Karpas-422 (cell line): ENCODE measurements around the gene DENND11. TPM values are rescaled to one million over a fixed set of nuclear protein-coding genes. Genes with fewer than 3 reads are reported as not detected.

Experiments
- DNase-seq: peaks from one replicate; pipeline ENCODE4 v3.0.0-alpha.2; 2015
- H2AFZ ChIP-seq: fragments of 200-600 bp; sonication (generic); 2 replicates; pipeline ENCODE4 v1.6.1; 2014; ENCODE audit warnings: antibody characterized with exemption, low read length, mixed read lengths
- H3K27ac ChIP-seq: fragments of 200-600 bp; sonication (generic); 2 replicates; pipeline ENCODE4 v1.5.1; 2014; ENCODE audit warnings: mild to moderate bottlenecking, low read length, moderate library complexity
- H3K27me3 ChIP-seq: fragments of 200-600 bp; sonication (generic); 2 replicates; pipeline ENCODE4 v1.6.1; 2014; ENCODE audit warnings: low read length, mixed read lengths
- H3K36me3 ChIP-seq: fragments of 200-600 bp; sonication (generic); 2 replicates; pipeline ENCODE4 v1.6.1; 2014; ENCODE audit warnings: low read length, mixed read lengths; ENCODE audit not compliant: insufficient read depth
- H3K4me1 ChIP-seq: fragments of 200-600 bp; sonication (generic); 2 replicates; pipeline ENCODE4 v1.6.1; 2014; ENCODE audit warnings: mild to moderate bottlenecking, low read length, mixed read lengths
- H3K4me2 ChIP-seq: fragments of 200-600 bp; sonication (generic); 2 replicates; pipeline ENCODE4 v1.6.1; 2014; ENCODE audit warnings: low read length, low read depth, mild to moderate bottlenecking; ENCODE audit not compliant: poor library complexity, severe bottlenecking
- H3K4me3 ChIP-seq: fragments of 200-600 bp; sonication (generic); 2 replicates; pipeline ENCODE4 v1.5.1; 2014; ENCODE audit warnings: mild to moderate bottlenecking, antibody characterized with exemption, low read length, mixed read lengths
- H3K79me2 ChIP-seq: fragments of 200-600 bp; sonication (generic); 2 replicates; pipeline ENCODE4 v1.6.1; 2014; ENCODE audit warnings: mild to moderate bottlenecking, low read length, mixed read lengths
- H3K9ac ChIP-seq: fragments of 200-600 bp; sonication (generic); 2 replicates; pipeline ENCODE4 v1.6.0; 2014; ENCODE audit warnings: low read length
- H3K9me2 ChIP-seq: fragments of 200-600 bp; sonication (generic), shearing (Covaris generic); replicated peaks from 2 replicates; pipeline ENCODE4 v1.6.0; 2014; ENCODE audit warnings: mild to moderate bottlenecking, low read length, moderate library complexity; ENCODE audit not compliant: insufficient read depth
- H3K9me3 ChIP-seq: fragments of 300-700, 200-600 bp; sonication (generic); 2 replicates; pipeline ENCODE4 v1.6.1; 2014; ENCODE audit warnings: low read length, mixed read lengths
- H4K20me1 ChIP-seq: fragments of 200-600 bp; sonication (generic); 2 replicates; pipeline ENCODE4 v1.6.1; 2014; ENCODE audit warnings: mild to moderate bottlenecking, antibody characterized with exemption, low read length, low read depth; ENCODE audit not compliant: insufficient read depth
- total RNA-seq: library from RNA; depleted of rRNA; stranded (reverse); fragments of >200 nt; shearing (Covaris generic); gene quantifications from 2 replicates; pipeline ENCODE4 v1.2.3, GENCODE V29; 2014; ENCODE audit warnings: low replicate concordance

Gene DENND11
- total RNA-seq, 1 experiment from 2014 or later: 17.9 TPM

DNA sequence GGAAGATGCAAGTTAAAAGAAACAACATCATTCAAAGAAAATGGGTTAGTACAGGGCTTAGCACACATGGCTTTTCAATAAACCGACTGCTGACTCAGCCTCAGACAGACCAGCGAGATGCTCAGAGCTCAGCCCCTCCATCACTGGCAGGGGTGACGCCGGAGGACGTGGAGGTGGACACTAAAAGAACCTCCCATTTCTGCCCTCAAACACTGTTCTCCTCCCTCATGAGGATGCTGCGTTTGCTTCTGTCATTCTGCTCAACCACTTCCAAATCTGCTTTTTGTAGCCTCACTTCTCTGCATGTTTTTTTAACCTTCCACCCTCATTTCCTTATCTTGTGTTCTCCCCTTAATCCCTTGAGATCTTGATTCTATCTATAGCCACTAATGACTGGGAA is 15.3 kb downstream of the DENND11 start:
- H3K9ac ChIP-seq: no peak overlapping the region
- no peak for DNase-seq
- no peak overlapping the region for H2AFZ ChIP-seq
- H3K79me2 ChIP-seq: no peaks in the 10 kb centered on the region
- no peak overlapping the region for H3K27ac ChIP-seq
- H3K9me3 ChIP-seq: no peaks in the 10 kb centered on the region
- peaks cover 12% of the 10 kb centered on the region; the same call in 1 of the 2 replicates for H4K20me1 ChIP-seq
- H3K9me2 ChIP-seq: no peaks in the 10 kb centered on the region
- no peak overlapping the region for H3K4me3 ChIP-seq
- H3K4me2 ChIP-seq: no peak overlapping the region
- H3K27me3 ChIP-seq: no peaks in the 10 kb centered on the region
- no peaks in the 10 kb centered on the region for H3K4me1 ChIP-seq
- H3K36me3 ChIP-seq: no peaks in the 10 kb centered on the region

DNA sequence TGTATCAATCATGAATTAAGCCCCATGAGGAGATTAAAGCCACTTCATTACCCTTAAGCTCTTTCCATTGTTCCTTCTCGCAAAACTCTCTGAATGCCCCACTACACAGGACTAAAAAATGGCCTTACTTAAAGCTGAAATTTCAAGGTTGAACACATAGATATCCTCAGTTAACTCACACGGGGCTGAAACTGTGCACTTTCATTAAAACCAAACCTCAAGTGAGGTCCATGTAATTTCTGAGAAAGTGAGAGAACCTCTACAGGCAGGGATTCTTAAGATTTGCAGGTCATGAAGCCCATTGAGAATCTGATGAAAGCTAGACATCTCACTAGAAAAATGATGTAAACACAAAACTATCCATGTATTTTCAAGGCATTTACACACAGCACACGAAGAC is 15.9 kb downstream of the DENND11 start:
- Histone ChIP-seq H3K4me3 (no peak overlapping the region), H4K20me1 (peaks cover 10% of the 10 kb centered on the region; the same call in 1 of the 2 replicates), H3K4me1 (no peaks in the 10 kb centered on the region), H3K9me2 (no peaks in the 10 kb centered on the region), H3K79me2 (no peaks in the 10 kb centered on the region), H3K4me2 (no peak overlapping the region), H3K36me3 (no peaks in the 10 kb centered on the region), H3K9ac (no peak overlapping the region), H2AFZ (no peak overlapping the region), H3K27ac (no peak overlapping the region), H3K9me3 (no peaks in the 10 kb centered on the region), H3K27me3 (no peaks in the 10 kb centered on the region)
- DNase-seq: no peak

DNA sequence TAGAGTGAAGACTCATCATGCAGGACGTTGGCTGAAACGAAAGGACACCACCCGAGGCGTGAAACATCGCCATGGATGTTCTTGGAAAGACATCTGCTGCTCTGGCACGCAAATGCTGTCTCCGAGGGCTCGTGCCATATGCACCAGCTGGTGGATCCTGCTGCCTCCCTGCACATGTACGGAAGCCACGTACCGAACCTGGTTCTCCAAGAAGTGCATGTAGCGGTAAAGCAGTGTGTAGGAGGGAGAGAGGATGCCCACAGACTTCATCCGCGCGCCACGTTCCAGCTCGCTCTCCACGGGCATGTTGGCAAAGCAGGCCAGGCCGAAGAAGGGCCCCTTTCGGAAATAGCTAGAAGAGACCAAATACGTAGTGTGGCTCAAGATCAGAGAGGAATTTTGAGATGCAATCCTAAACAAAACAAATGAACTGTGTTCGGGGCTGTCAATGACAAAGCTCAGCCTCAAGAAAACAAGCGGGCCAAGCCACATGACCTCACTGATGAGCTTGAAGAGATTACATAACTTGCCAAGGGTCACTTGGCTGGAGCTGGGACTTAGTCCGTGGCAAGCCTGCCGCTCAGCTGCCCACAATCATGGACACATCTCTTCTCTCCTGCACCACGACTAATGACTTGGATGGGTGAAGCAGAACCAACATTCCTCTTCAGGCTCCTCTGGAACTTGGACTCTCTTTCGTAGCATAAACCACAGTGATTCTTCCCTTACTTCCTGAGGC is 16.5 kb downstream of the DENND11 start:
- H4K20me1 ChIP-seq: 0 out of 2 replicates have a peak, but pooled peaks cover 8% of the 10 kb centered on the region
- H3K9me3 ChIP-seq: no peaks in the 10 kb centered on the region
- no peak overlapping the region for H3K4me3 ChIP-seq
- DNase-seq: no peak
- H3K4me1 ChIP-seq: no peaks in the 10 kb centered on the region
- H2AFZ ChIP-seq: no peak overlapping the region
- H3K9me2 ChIP-seq: no peaks in the 10 kb centered on the region
- no peaks in the 10 kb centered on the region for H3K27me3 ChIP-seq
- no peaks in the 10 kb centered on the region for H3K36me3 ChIP-seq
- no peak overlapping the region for H3K9ac ChIP-seq
- H3K4me2 ChIP-seq: no peak overlapping the region
- H3K79me2 ChIP-seq: no peaks in the 10 kb centered on the region
- no peak overlapping the region for H3K27ac ChIP-seq

DNA sequence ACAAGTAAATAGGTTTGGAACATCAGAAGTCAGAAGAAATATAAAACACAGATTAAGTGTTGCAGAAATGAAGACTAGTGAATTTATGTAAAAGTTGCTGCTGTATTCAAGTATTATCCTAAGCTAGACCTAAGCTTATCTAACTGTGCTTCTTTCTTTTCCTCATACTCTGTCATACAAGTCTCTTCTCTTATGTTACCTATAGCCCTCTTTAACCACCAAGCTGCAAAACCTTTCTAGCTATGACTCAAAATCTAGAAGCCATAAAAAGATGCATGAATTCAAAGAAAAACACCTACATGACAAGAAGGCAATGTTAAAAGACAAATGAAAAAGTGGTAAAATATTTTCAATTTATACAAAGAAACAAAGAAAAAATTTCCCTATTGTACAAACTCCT is 23.0 kb downstream of the DENND11 start:
- H2AFZ ChIP-seq: no peak overlapping the region
- no peak overlapping the region for H3K4me3 ChIP-seq
- H3K9me3 ChIP-seq: no peaks in the 10 kb centered on the region
- DNase-seq: no peak
- no peaks in the 10 kb centered on the region for H3K79me2 ChIP-seq
- H3K27ac ChIP-seq: no peak overlapping the region
- H4K20me1 ChIP-seq: no peaks in the 10 kb centered on the region
- no peak overlapping the region for H3K9ac ChIP-seq
- no peaks in the 10 kb centered on the region for H3K4me1 ChIP-seq
- H3K36me3 ChIP-seq: 0 out of 2 replicates have a peak, but pooled peaks cover 2% of the 10 kb centered on the region
- H3K27me3 ChIP-seq: no peaks in the 10 kb centered on the region
- no peaks in the 10 kb centered on the region for H3K9me2 ChIP-seq
- no peak overlapping the region for H3K4me2 ChIP-seq

DNA sequence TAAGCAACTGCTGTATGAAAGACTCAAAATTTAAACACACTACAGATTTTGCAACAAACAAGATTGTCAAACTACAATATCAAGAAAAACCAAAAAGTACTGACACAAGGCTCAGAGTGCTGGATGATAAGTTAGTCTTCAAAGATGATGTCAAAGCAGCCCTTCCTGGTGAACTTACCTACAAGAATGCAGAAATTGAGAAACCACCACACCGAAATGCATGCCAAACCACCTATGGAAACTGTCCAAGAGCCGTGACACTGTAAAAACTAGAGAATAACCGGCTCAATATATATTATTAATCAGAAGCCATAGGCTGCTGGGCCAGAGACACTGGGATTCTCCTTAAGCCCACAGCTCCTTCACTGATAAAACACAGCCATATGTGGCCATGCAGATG is 25.3 kb downstream of the DENND11 start:
- H3K4me3 ChIP-seq: no peak overlapping the region
- H3K27me3 ChIP-seq: no peaks in the 10 kb centered on the region
- no peak overlapping the region for H2AFZ ChIP-seq
- H4K20me1 ChIP-seq: no peaks in the 10 kb centered on the region
- H3K4me2 ChIP-seq: no peak overlapping the region
- no peaks in the 10 kb centered on the region for H3K4me1 ChIP-seq
- DNase-seq: no peak
- no peaks in the 10 kb centered on the region for H3K79me2 ChIP-seq
- H3K9me2 ChIP-seq: no peaks in the 10 kb centered on the region
- no peak overlapping the region for H3K9ac ChIP-seq
- H3K9me3 ChIP-seq: no peaks in the 10 kb centered on the region
- H3K36me3 ChIP-seq: 0 out of 2 replicates have a peak, but pooled peaks cover 2% of the 10 kb centered on the region
- no peak overlapping the region for H3K27ac ChIP-seq

DNA sequence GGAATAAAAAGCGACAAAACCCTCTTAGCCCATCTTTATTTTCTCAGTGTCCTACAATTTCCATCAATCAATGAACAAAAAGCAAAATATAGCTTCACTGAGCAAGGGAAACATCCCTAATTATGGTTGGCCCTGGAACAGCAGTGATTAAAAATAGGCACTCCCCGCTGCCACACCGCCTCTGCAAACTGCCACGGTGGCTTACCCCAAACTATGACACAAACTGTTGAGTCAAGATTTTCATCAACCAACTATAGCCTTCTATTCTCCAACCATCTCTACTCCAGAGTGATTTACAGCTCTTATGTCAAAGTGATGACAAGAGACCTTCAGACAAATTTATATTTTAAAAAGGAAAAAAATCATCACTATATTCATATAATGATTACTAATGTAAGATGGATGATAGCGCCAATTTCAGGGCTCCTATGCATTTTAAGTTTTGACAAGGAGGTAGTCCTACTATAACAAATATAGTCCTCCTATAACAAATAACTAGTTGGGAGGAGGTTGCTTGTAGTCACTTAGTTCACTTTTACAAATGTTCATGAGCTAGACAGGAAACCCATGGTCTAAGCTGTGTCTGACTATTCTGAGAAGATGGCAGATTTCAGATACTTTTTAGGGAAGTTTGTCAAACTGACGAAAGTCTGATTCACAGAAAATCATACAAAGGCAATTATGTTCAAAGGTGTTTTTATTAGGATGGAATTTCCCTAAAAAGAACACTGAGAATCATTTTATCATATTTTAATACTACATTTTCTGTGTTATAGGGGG is 26.3 kb downstream of the DENND11 start:
- Histone ChIP-seq H3K9me3 (no peaks in the 10 kb centered on the region), H3K27ac (no peak overlapping the region), H3K4me2 (no peak overlapping the region), H2AFZ (no peak overlapping the region), H3K4me1 (no peaks in the 10 kb centered on the region), H4K20me1 (no peaks in the 10 kb centered on the region), H3K79me2 (no peaks in the 10 kb centered on the region), H3K27me3 (no peaks in the 10 kb centered on the region), H3K36me3 (0 out of 2 replicates have a peak, but pooled peaks cover 2% of the 10 kb centered on the region), H3K9ac (no peak overlapping the region), H3K4me3 (no peak overlapping the region), H3K9me2 (no peaks in the 10 kb centered on the region)
- DNase-seq: no peak

DNA sequence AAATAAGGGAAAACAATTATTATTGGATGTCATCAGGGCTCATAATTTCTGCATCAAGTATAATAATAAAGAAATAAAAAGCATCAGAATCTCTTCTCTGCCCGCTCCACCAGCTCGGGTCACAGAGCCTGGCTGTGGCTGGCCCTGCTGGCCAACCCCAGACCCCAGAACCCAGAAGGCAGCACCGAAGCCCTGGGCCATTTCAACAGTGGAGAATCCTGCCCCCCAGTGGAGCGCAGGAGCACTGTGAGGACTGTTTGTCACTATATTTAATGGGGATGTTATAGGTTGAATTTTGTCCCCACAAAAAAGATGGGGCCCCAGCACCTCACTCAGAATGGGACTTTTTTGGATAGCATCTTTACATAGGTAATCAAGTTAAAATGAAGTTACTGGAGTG is 27.3 kb downstream of the DENND11 start:
- Histone ChIP-seq H3K4me1 (no peaks in the 10 kb centered on the region), H3K9ac (no peak overlapping the region), H3K4me2 (no peak overlapping the region), H4K20me1 (no peaks in the 10 kb centered on the region), H3K9me2 (no peaks in the 10 kb centered on the region), H3K9me3 (no peaks in the 10 kb centered on the region), H3K36me3 (no peaks in the 10 kb centered on the region), H3K79me2 (no peaks in the 10 kb centered on the region), H3K4me3 (no peak overlapping the region), H3K27me3 (no peaks in the 10 kb centered on the region), H2AFZ (no peak overlapping the region), H3K27ac (no peak overlapping the region)
- peak; percentile 66 for DNase-seq

DNA sequence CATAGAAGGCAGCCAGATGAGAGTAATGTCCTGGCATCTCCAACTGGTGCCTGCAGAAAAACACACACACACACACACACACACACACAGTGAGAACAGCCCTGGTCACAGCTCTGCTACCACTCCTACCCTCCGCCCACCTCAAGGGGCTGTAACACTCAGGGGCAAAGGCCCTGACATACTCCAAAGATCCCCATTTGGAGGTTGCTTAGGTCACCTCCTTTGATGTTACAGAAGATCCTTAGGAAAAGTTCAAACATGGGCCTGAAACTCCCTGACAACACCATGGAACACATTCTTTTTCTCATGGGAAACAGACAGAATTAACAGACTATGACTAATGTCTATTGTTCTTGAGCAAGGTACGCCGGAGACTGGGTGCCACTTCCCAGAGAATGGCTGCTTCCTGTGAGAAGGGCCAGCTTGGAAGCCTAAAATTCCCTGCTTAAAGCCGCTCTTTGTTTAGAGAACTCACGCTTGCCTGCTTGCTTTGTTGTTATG is 27.7 kb downstream of the DENND11 start:
- Histone ChIP-seq H3K4me2 (no peak overlapping the region), H3K9ac (no peak overlapping the region)

More for the DNA sequence above, 27.7 kb downstream of the DENND11 start:
- no peaks in the 10 kb centered on the region for H3K9me3 ChIP-seq
- no peaks in the 10 kb centered on the region for H3K4me1 ChIP-seq
- no peaks in the 10 kb centered on the region for H3K36me3 ChIP-seq
- no peaks in the 10 kb centered on the region for H3K27me3 ChIP-seq
- no peak for DNase-seq
- H2AFZ ChIP-seq: no peak overlapping the region
- no peak overlapping the region for H3K27ac ChIP-seq
- no peaks in the 10 kb centered on the region for H3K9me2 ChIP-seq
- H4K20me1 ChIP-seq: no peaks in the 10 kb centered on the region
- no peak overlapping the region for H3K4me3 ChIP-seq
- no peaks in the 10 kb centered on the region for H3K79me2 ChIP-seq
